GM12878 (cell line): ENCODE results near the gene MOV10L1. TPM values are rescaled to one million over a fixed set of nuclear protein-coding genes. Genes with fewer than 3 reads are reported as not detected.

Source experiments
- ATAC-seq: fragments of 200-7000 bp; cut with Tn5 transposase; 3 replicates; pipeline ENCODE4 v1.9.1; 2020; ENCODE audit warnings: mild to moderate bottlenecking, moderate library complexity
- BruUV-seq: library from RNA; stranded (reverse); fragments of 400-500 nt; replicated peaks from 2 replicates; lab custom pipeline; 2021; lab: Mats Ljungman, UMichigan
- CTCF ChIA-PET: fragments of 300-600 bp; sonication (Branson Sonifier 250); formaldehyde crosslinking; extraction: SDS; loops from one replicate; lab custom pipeline; 2021; ENCODE audit warnings: inconsistent platforms; lab: Yijun Ruan, JAX
- POLR2A ChIA-PET: fragments of 350-600 bp; formaldehyde crosslinking; extraction: SDS; loops from one replicate; lab custom pipeline; 2021; ENCODE audit warnings: inconsistent platforms; lab: Charles Lee
- RAD21 ChIA-PET: fragments of 300-600 bp; sonication (Branson Sonifier 250); formaldehyde crosslinking; loops from one replicate; lab custom pipeline; 2023; ENCODE audit warnings: antibody characterized with exemption; ENCODE audit not compliant: unreplicated experiment; lab: Charles Lee
- SMC1A ChIA-PET: fragments of 300-600 bp; sonication (Branson Sonifier 250); formaldehyde crosslinking; loops from one replicate; lab custom pipeline; 2023; ENCODE audit not compliant: unreplicated experiment, uncharacterized antibody; lab: Charles Lee
- DNase-seq: peaks from one replicate; pipeline ENCODE4 v3.0.0-alpha.2; 2011; ENCODE audit warnings: low read depth, low spot score
- FAIRE-seq: peaks from 3 replicates; lab custom pipeline; 2011; peaks lifted over from hg19 to GRCh38; lab: Jason Lieb, UNC
- H2AFZ ChIP-seq: 2 replicates; pipeline ENCODE4 v1.6.0; 2011; ENCODE audit warnings: low read depth, low read length, control low read depth; ENCODE audit not compliant: control insufficient read depth
- H3K27ac ChIP-seq: 2 replicates; pipeline ENCODE4 v1.5.1; 2011; ENCODE audit warnings: control low read depth; ENCODE audit not compliant: control insufficient read depth, insufficient read depth
- H3K27me3 ChIP-seq, 2 experiments: replicated peaks in 1 of 2; 2 replicates each; pipeline versions ENCODE4 v1.6.0 to v1.6.1; 2011; ENCODE audit warnings: low read length in 1 of 2; ENCODE audit not compliant: control insufficient read depth in 2 of 2, insufficient read depth in 2 of 2
- H3K36me3 ChIP-seq, 2 experiments: 2 replicates each; pipeline ENCODE4 v1.5.1; 2011; ENCODE audit warnings: low read length in 1 of 2; ENCODE audit not compliant: control insufficient read depth in 2 of 2, insufficient read depth in 2 of 2
- H3K4me1 ChIP-seq: 2 replicates; pipeline ENCODE4 v1.6.1; 2011; ENCODE audit warnings: mild to moderate bottlenecking, low read length, moderate library complexity, mixed read lengths; ENCODE audit not compliant: control insufficient read depth, insufficient read depth
- H3K4me2 ChIP-seq: 2 replicates; pipeline ENCODE4 v1.6.0; 2011; ENCODE audit warnings: control low read depth; ENCODE audit not compliant: control insufficient read depth, insufficient read depth
- H3K4me3 ChIP-seq: fragments of 200-600 bp; sonication (generic); 2 replicates; pipeline ENCODE4 v1.5.1; 2016
- H3K79me2 ChIP-seq: 2 replicates; pipeline ENCODE4 v1.6.0; 2011; ENCODE audit warnings: low read length; ENCODE audit not compliant: control insufficient read depth, insufficient read depth
- H3K9ac ChIP-seq: 2 replicates; pipeline ENCODE4 v1.8.0; 2011; ENCODE audit warnings: low read length, control low read depth, mixed read lengths; ENCODE audit not compliant: control insufficient read depth, insufficient read depth
- H3K9me3 ChIP-seq: replicated peaks from 3 replicates; pipeline ENCODE4 v1.5.1; 2011; ENCODE audit warnings: mild to moderate bottlenecking, low read length; ENCODE audit not compliant: control insufficient read depth, insufficient read depth
- H4K20me1 ChIP-seq: 2 replicates; pipeline ENCODE4 v1.6.0; 2011; ENCODE audit not compliant: control insufficient read depth, insufficient read depth
- BHLHE40 ChIP-seq, 2 experiments: fragments of 450-650 bp in 1 of 2; IDR thresholded peaks; 2 replicates each; pipeline ENCODE4 v1.6.1; 2011 to 2017; ENCODE audit warnings: low read depth in 2 of 2, borderline replicate concordance in 1 of 2, improper control_type of control experiment in 1 of 2, low read length in 1 of 2, mild to moderate bottlenecking in 1 of 2
- HDAC6 ChIP-seq: fragments of 200-600 bp; sonication (generic); IDR thresholded peaks from one replicate; pipeline ENCODE4 v1.8.0; 2017; ENCODE audit warnings: antibody characterized with exemption; ENCODE audit not compliant: unreplicated experiment
- HDGF ChIP-seq: fragments of 450-650 bp; IDR thresholded peaks from 2 replicates; pipeline ENCODE4 v1.6.1; 2016; ENCODE audit warnings: antibody characterized with exemption
- MYB ChIP-seq: fragments of 150-350 bp; IDR thresholded peaks from 2 replicates; pipeline ENCODE4 v1.6.1; 2014; ENCODE audit warnings: mild to moderate bottlenecking, low read depth, low read length, borderline replicate concordance
- NFXL1 ChIP-seq: fragments of 450-650 bp; IDR thresholded peaks from 2 replicates; pipeline ENCODE4 v1.6.1; 2017; ENCODE audit warnings: antibody characterized with exemption, mild to moderate bottlenecking, borderline replicate concordance
- NFYA ChIP-seq: IDR thresholded peaks from 2 replicates; pipeline ENCODE4 v1.6.1; 2011; ENCODE audit warnings: low read depth, mild to moderate bottlenecking, low read length, improper control_type of control experiment, borderline replicate concordance
- PAX8 ChIP-seq: fragments of 450-650 bp; IDR thresholded peaks from 2 replicates; pipeline ENCODE4 v1.6.1; 2017; ENCODE audit warnings: mild to moderate bottlenecking, moderate library complexity
- SREBF1 ChIP-seq: IDR thresholded peaks from 2 replicates; pipeline ENCODE4 v1.6.1; 2012; ENCODE audit warnings: mild to moderate bottlenecking, low read length
- STAT1 ChIP-seq: fragments of 450-650 bp; conservative IDR thresholded peaks from 2 replicates; pipeline ENCODE4 v1.6.1; 2014; ENCODE audit warnings: antibody characterized with exemption, mild to moderate bottlenecking
- SUPT20H ChIP-seq: IDR thresholded peaks from 2 replicates; pipeline ENCODE4 v1.6.1; 2011; ENCODE audit warnings: low read depth, mild to moderate bottlenecking, low read length, moderate library complexity, borderline replicate concordance; ENCODE audit not compliant: control insufficient read depth
- ZNF24 ChIP-seq: fragments of 450-650 bp; IDR thresholded peaks from 2 replicates; pipeline ENCODE4 v1.6.1; 2017; ENCODE audit warnings: antibody characterized with exemption, mild to moderate bottlenecking
- WGBS: methylation state at CpG from one replicate; pipeline ENCODE4 v1.1.6; 2016; ENCODE audit warnings: low lambda C conversion rate; ENCODE audit not compliant: insufficient replicate concordance, insufficient coverage; ENCODE audit errors: missing lambda C conversion rate; 5-methylcytosine and 5-hydroxymethylcytosine counted together
- in situ Hi-C: fragments of 300-500 bp; cut with MboI; formaldehyde crosslinking; loops from 9 replicates; pipeline ENCODE4 v1.14.3; 2018; ENCODE audit warnings: mixed read lengths
- intact Hi-C: fragments of 100-400 bp; cut with micrococcal nuclease; formaldehyde crosslinking; loops from one replicate; pipeline ENCODE4 v1.14.2; 2022; ENCODE audit not compliant: unreplicated experiment
- polyA plus RNA-seq, 11 experiments: library from polyadenylated mRNA; depleted of rRNA in 4 of 11; unstranded in 6 of 11; stranded (reverse) in 5 of 11; fragments of >200 nt; fragmentation: Nextera tagmentation in 4 of 11; fragmentation: Illumina TruSeq in 1 of 11; extraction: Ambion mirVana in 4 of 11; extraction: Trizol in 1 of 11; gene quantifications; 1 replicate in 1 of 11; 2 replicates in 10 of 11; pipeline versions ENCODE4 v1.2.1 to v1.2.3, GENCODE V29; 2011 to 2016; ENCODE audit warnings: inconsistent platforms in 2 of 11, missing spikeins in 2 of 11, low read depth in 1 of 11
- total RNA-seq, 4 experiments: library from RNA; depleted of rRNA in 3 of 4; stranded (reverse); fragments of >200 nt in 3 of 4; fragmentation: Illumina TruSeq in 1 of 4; extraction: Trizol in 1 of 4; gene quantifications; 2 replicates each; pipeline versions ENCODE4 v1.2.1 to v1.2.3, GENCODE V29; 2013 to 2021
- TF ChIP-seq, protein P1 (sequence below): fragments of 450-650 bp; IDR thresholded peaks from 2 replicates; pipeline ENCODE4 v1.6.1; 2016; ENCODE audit warnings: mild to moderate bottlenecking, moderate library complexity, borderline replicate concordance
- TF ChIP-seq, protein P2 (sequence below): IDR thresholded peaks from 2 replicates; pipeline ENCODE4 v1.6.1; 2011; ENCODE audit warnings: borderline replicate concordance, low read depth, mild to moderate bottlenecking, moderate library complexity, mixed read lengths, low read length; ENCODE audit not compliant: insufficient read depth; ENCODE audit errors: extremely low read length
- TF ChIP-seq, protein P3 (sequence below): fragments of 450-650 bp; IDR thresholded peaks from 2 replicates; pipeline ENCODE4 v1.6.1; 2017; ENCODE audit warnings: borderline replicate concordance

MOV10L1 gene
- total and polyA plus RNA-seq, 10 of the 15 experiments (the other 5 are each of a cell fraction or from before 2014, with no cell fraction given) = 0.22 TPM; not detected in 9

DNA sequence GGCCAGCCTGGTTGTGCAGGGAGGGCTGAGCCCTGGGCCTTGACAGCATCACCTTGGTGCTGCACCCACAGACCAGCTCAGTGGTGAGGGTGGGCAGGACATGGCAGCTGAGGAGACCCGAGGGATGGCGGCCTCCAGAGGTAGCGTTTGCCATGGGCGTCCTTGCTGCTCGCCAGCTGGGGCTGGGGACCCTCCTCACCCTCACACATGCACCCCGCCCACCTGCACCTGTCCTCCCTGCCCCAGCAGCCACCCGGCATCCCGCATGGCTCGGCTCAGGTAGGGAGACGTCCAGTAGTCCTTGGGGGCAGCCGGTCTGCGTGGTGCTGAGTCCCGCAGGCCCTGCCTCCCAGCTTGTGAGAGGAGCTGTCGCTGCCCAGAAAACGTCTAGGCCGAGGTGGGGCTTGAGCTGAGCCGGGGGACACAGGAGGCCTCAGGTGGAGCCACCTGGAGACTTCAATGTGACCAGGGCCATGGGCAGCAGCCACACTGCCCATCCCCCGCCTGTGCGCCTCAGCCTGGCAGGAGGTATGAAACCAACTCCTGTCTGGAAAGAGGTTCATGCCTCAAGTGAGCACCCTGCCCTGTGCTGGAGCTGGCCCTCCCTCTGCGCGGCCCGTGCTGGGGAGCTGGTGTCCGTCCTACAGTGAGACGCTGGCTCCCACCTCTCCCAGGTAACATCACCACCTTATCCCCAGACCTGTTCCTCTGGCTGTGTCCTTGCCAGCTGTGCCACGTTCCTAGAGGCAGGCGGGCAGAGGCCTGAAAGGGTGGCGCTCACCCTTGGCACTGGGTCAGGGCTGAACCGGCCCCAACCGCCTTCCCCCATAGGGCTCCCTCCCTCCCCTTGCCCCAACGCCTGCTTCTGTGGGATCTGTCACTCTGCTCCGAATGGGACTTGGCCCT lies 92.6 kb downstream of the MOV10L1 start (continued):
- TF ChIP-seq, protein P1, sequence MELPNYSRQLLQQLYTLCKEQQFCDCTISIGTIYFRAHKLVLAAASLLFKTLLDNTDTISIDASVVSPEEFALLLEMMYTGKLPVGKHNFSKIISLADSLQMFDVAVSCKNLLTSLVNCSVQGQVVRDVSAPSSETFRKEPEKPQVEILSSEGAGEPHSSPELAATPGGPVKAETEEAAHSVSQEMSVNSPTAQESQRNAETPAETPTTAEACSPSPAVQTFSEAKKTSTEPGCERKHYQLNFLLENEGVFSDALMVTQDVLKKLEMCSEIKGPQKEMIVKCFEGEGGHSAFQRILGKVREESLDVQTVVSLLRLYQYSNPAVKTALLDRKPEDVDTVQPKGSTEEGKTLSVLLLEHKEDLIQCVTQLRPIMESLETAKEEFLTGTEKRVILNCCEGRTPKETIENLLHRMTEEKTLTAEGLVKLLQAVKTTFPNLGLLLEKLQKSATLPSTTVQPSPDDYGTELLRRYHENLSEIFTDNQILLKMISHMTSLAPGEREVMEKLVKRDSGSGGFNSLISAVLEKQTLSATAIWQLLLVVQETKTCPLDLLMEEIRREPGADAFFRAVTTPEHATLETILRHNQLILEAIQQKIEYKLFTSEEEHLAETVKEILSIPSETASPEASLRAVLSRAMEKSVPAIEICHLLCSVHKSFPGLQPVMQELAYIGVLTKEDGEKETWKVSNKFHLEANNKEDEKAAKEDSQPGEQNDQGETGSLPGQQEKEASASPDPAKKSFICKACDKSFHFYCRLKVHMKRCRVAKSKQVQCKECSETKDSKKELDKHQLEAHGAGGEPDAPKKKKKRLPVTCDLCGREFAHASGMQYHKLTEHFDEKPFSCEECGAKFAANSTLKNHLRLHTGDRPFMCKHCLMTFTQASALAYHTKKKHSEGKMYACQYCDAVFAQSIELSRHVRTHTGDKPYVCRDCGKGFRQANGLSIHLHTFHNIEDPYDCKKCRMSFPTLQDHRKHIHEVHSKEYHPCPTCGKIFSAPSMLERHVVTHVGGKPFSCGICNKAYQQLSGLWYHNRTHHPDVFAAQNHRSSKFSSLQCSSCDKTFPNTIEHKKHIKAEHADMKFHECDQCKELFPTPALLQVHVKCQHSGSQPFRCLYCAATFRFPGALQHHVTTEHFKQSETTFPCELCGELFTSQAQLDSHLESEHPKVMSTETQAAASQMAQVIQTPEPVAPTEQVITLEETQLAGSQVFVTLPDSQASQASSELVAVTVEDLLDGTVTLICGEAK = no peak
- TF ChIP-seq ZNF24 = no peak
- TF ChIP-seq MYB = no peak
- TF ChIP-seq HDGF = no peak
- TF ChIP-seq PAX8 = no peak

DNA sequence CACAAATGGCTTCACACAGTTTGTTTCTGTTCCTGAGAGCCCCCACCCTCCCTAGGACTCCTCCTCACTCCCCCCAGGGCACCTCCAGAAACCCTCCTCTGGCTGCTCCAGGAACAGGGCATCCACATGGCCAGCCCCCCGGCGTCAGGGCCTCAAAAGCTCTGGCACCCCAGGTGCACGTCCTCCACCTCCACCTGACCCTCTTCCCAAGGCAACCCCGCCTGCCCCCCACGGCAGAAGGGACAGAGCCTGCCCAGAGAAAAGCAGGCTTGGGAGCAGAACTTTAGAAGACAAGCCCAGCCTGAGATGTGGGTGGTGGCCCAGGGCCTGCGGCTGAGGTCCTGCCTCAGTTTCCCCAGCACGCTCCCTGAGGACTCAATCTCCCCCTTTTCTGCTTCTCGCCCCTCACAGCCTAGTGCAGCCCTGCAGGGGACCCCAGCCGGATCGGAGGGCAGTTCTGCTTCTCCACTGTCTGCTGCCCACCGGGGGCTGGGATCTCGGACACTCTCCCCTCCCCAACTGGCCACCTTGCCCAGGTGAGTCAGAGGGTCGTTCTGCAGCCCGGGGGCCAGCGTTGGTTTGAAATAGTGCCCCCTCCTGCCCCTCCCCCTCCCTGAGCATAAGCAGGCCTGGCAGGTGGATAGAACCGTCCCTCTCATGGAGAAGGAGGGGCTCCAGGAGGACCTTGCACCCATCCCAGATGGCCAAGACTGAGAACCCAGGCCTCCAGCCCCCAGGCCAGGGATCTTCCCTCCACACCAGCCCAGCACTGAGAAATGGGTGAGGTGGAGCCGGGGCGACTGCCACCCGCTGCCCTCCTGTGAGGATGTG lies 93.5 kb downstream of the MOV10L1 start:
- Histone ChIP-seq H3K9me3 (no peaks in the 10 kb centered on the region), H3K4me2 (no peak overlapping the region), H3K27me3 (no peaks in the 10 kb centered on the region), H3K36me3 (no peaks in the 10 kb centered on the region; a peak in 1 of 4 replicates), H3K27ac (no peak overlapping the region), H3K79me2 (peaks cover 25% of the 10 kb centered on the region), H3K4me3 (no peak overlapping the region), H2AFZ (no peak overlapping the region), H4K20me1 (no peaks in the 10 kb centered on the region), H3K4me1 (peaks cover 16% of the 10 kb centered on the region), H3K9ac (no peak overlapping the region)
- in situ Hi-C loops = no loop called here
- POLR2A ChIA-PET = no interaction called here
- RAD21 ChIA-PET = no interaction called here
- CTCF ChIA-PET = no interaction called here
- SMC1A ChIA-PET = no interaction called here
- ATAC-seq (no peak), DNase-seq (no peak), FAIRE-seq (no peak)
- intact Hi-C loops = no loop called here
- no TSS peak for BruUV-seq
- 84% methylated on average over 19 of the region's 19 CpGs for WGBS
- TF ChIP-seq STAT1 (no peak), BHLHE40 (IDR thresholded peaks at IDR 0.05; ENCODE audit: borderline replicate concordance in 1 of 2, low read depth in 2 of 2, low read length in 1 of 2) (no peak), SUPT20H (no peak), SREBF1 (no peak), NFYA (no peak), NFXL1 (no peak), HDAC6 (no peak)
- TF ChIP-seq, protein P2, sequence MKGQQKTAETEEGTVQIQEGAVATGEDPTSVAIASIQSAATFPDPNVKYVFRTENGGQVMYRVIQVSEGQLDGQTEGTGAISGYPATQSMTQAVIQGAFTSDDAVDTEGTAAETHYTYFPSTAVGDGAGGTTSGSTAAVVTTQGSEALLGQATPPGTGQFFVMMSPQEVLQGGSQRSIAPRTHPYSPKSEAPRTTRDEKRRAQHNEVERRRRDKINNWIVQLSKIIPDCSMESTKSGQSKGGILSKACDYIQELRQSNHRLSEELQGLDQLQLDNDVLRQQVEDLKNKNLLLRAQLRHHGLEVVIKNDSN = no peak
- TF ChIP-seq, protein P3, sequence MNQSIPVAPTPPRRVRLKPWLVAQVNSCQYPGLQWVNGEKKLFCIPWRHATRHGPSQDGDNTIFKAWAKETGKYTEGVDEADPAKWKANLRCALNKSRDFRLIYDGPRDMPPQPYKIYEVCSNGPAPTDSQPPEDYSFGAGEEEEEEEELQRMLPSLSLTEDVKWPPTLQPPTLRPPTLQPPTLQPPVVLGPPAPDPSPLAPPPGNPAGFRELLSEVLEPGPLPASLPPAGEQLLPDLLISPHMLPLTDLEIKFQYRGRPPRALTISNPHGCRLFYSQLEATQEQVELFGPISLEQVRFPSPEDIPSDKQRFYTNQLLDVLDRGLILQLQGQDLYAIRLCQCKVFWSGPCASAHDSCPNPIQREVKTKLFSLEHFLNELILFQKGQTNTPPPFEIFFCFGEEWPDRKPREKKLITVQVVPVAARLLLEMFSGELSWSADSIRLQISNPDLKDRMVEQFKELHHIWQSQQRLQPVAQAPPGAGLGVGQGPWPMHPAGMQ = no peak
